Measurements from ENCODE around the gene ASIC5.

The ASIC5 gene

GRCh38 chr4:155866177-155866576, at the start of gene ASIC5:
Gene ASIC5 (minus strand): TSS chr4:155866277. CDS start chr4:155866226, 51 bp downstream.
- Histone ChIP-seq H3K9ac (ENCODE audit: low read length) (no peak within 1 kb of the TSS), H3K36me3 (ENCODE audit: control insufficient read depth, insufficient read depth, low read length) (no peaks in the 10 kb centered on the region), H3K9me3 (ENCODE audit: control insufficient read depth, low read length) (no peaks in the 10 kb centered on the region), H3K4me1 (ENCODE audit: control insufficient read depth, insufficient read depth, low read length) (no peaks in the 10 kb centered on the region), H3K4me3 (ENCODE audit: low read length) (no peak within 1 kb of the TSS), H3K27me3 (ENCODE audit: control insufficient read depth, insufficient read depth, low read length) (no peaks in the 10 kb centered on the region)

GRCh38 chr4:155914782-155915181, 48.7 kb upstream of the ASIC5 start:
- H3K9ac ChIP-seq (ENCODE audit: low read length): no peak overlapping the region
- H3K36me3 ChIP-seq (ENCODE audit: control insufficient read depth, insufficient read depth, low read length): no peaks in the 10 kb centered on the region

GRCh38 chr4:155911905-155912304, 45.8 kb upstream of the ASIC5 start:
- Histone ChIP-seq H3K4me3 (ENCODE audit: low read length) (no peak overlapping the region), H3K4me1 (ENCODE audit: control insufficient read depth, insufficient read depth, low read length) (no peaks in the 10 kb centered on the region), H3K27me3 (ENCODE audit: control insufficient read depth, insufficient read depth, low read length) (no peaks in the 10 kb centered on the region)

More at GRCh38 chr4:155914782-155915181, 48.7 kb upstream of the ASIC5 start:
- no peaks in the 10 kb centered on the region for H3K4me1 ChIP-seq (ENCODE audit: control insufficient read depth, insufficient read depth, low read length)
- no peaks in the 10 kb centered on the region for H3K27me3 ChIP-seq (ENCODE audit: control insufficient read depth, insufficient read depth, low read length)
- H3K4me3 ChIP-seq (ENCODE audit: low read length): no peak overlapping the region
- H3K9me3 ChIP-seq (ENCODE audit: control insufficient read depth, low read length): no peaks in the 10 kb centered on the region

GRCh38 chr4:155909615-155910226, 43.6 kb upstream of the ASIC5 start:
- H3K27me3 ChIP-seq (ENCODE audit: control insufficient read depth, insufficient read depth, low read length): no peaks in the 10 kb centered on the region
- H3K36me3 ChIP-seq (ENCODE audit: control insufficient read depth, insufficient read depth, low read length): no peaks in the 10 kb centered on the region
- no peaks in the 10 kb centered on the region for H3K4me1 ChIP-seq (ENCODE audit: control insufficient read depth, insufficient read depth, low read length)
- no peak overlapping the region for H3K9ac ChIP-seq (ENCODE audit: low read length)
- H3K4me3 ChIP-seq (ENCODE audit: low read length): no peak overlapping the region
- H3K9me3 ChIP-seq (ENCODE audit: control insufficient read depth, low read length): no peaks in the 10 kb centered on the region

More at GRCh38 chr4:155911905-155912304, 45.8 kb upstream of the ASIC5 start:
- no peak overlapping the region for H3K9ac ChIP-seq (ENCODE audit: low read length)
- H3K36me3 ChIP-seq (ENCODE audit: control insufficient read depth, insufficient read depth, low read length): no peaks in the 10 kb centered on the region
- no peaks in the 10 kb centered on the region for H3K9me3 ChIP-seq (ENCODE audit: control insufficient read depth, low read length)

- H3K36me3 ChIP-seq (ENCODE audit: control insufficient read depth, insufficient read depth, low read length): no peaks in the 10 kb centered on the region
- H3K9ac ChIP-seq (ENCODE audit: low read length): no peak overlapping the region
- no peaks in the 10 kb centered on the region for H3K4me1 ChIP-seq (ENCODE audit: control insufficient read depth, insufficient read depth, low read length)
- H3K4me3 ChIP-seq (ENCODE audit: low read length): no peak overlapping the region
- H3K27me3 ChIP-seq (ENCODE audit: control insufficient read depth, insufficient read depth, low read length): no peaks in the 10 kb centered on the region
- H3K9me3 ChIP-seq (ENCODE audit: control insufficient read depth, low read length): no peaks in the 10 kb centered on the region
Measured at GRCh38 chr4:155908187-155909139, 42.4 kb upstream of the ASIC5 start.

- Histone ChIP-seq H3K27me3 (ENCODE audit: control insufficient read depth, insufficient read depth, low read length) (no peaks in the 10 kb centered on the region), H3K9ac (ENCODE audit: low read length) (no peak overlapping the region), H3K4me1 (ENCODE audit: control insufficient read depth, insufficient read depth, low read length) (no peaks in the 10 kb centered on the region), H3K9me3 (ENCODE audit: control insufficient read depth, low read length) (no peaks in the 10 kb centered on the region), H3K4me3 (ENCODE audit: low read length) (no peak overlapping the region), H3K36me3 (ENCODE audit: control insufficient read depth, insufficient read depth, low read length) (no peaks in the 10 kb centered on the region)
Measured at GRCh38 chr4:155907556-155907955, 41.5 kb upstream of the ASIC5 start.

GRCh38 chr4:155906554-155907247, 40.6 kb upstream of the ASIC5 start:
- Histone ChIP-seq H3K4me1 (ENCODE audit: control insufficient read depth, insufficient read depth, low read length) (no peaks in the 10 kb centered on the region), H3K9me3 (ENCODE audit: control insufficient read depth, low read length) (no peaks in the 10 kb centered on the region), H3K36me3 (ENCODE audit: control insufficient read depth, insufficient read depth, low read length) (no peaks in the 10 kb centered on the region), H3K4me3 (ENCODE audit: low read length) (no peak overlapping the region), H3K9ac (ENCODE audit: low read length) (no peak overlapping the region), H3K27me3 (ENCODE audit: control insufficient read depth, insufficient read depth, low read length) (no peaks in the 10 kb centered on the region)

GRCh38 chr4:155904331-155904730, 38.3 kb upstream of the ASIC5 start:
- Histone ChIP-seq H3K9ac (ENCODE audit: low read length) (no peak overlapping the region), H3K36me3 (ENCODE audit: control insufficient read depth, insufficient read depth, low read length) (no peaks in the 10 kb centered on the region), H3K4me1 (ENCODE audit: control insufficient read depth, insufficient read depth, low read length) (no peaks in the 10 kb centered on the region), H3K4me3 (ENCODE audit: low read length) (no peak overlapping the region), H3K9me3 (ENCODE audit: control insufficient read depth, low read length) (no peaks in the 10 kb centered on the region), H3K27me3 (ENCODE audit: control insufficient read depth, insufficient read depth, low read length) (no peaks in the 10 kb centered on the region)

GRCh38 chr4:155903453-155903852, 37.4 kb upstream of the ASIC5 start, which contains the start of gene TDO2:
Gene TDO2 (plus strand): TSS chr4:155903696. CDS start chr4:155903759, 63 bp downstream.
- no peak within 1 kb of the TSS for H3K4me3 ChIP-seq (ENCODE audit: low read length)
- no peaks in the 10 kb centered on the region for H3K27me3 ChIP-seq (ENCODE audit: control insufficient read depth, insufficient read depth, low read length)
- no peaks in the 10 kb centered on the region for H3K9me3 ChIP-seq (ENCODE audit: control insufficient read depth, low read length)
- H3K9ac ChIP-seq (ENCODE audit: low read length): no peak within 1 kb of the TSS
- no peaks in the 10 kb centered on the region for H3K4me1 ChIP-seq (ENCODE audit: control insufficient read depth, insufficient read depth, low read length)
- H3K36me3 ChIP-seq (ENCODE audit: control insufficient read depth, insufficient read depth, low read length): no peaks in the 10 kb centered on the region

GRCh38 chr4:155901013-155901412, 34.9 kb upstream of the ASIC5 start:
- Histone ChIP-seq H3K36me3 (ENCODE audit: control insufficient read depth, insufficient read depth, low read length) (no peaks in the 10 kb centered on the region), H3K9ac (ENCODE audit: low read length) (no peak overlapping the region), H3K27me3 (ENCODE audit: control insufficient read depth, insufficient read depth, low read length) (no peaks in the 10 kb centered on the region), H3K4me1 (ENCODE audit: control insufficient read depth, insufficient read depth, low read length) (no peaks in the 10 kb centered on the region), H3K4me3 (ENCODE audit: low read length) (no peak overlapping the region), H3K9me3 (ENCODE audit: control insufficient read depth, low read length) (no peaks in the 10 kb centered on the region)

GRCh38 chr4:155900381-155900780, 34.3 kb upstream of the ASIC5 start:
- Histone ChIP-seq H3K4me3 (ENCODE audit: low read length) (no peak overlapping the region), H3K9me3 (ENCODE audit: control insufficient read depth, low read length) (no peaks in the 10 kb centered on the region), H3K27me3 (ENCODE audit: control insufficient read depth, insufficient read depth, low read length) (no peaks in the 10 kb centered on the region), H3K4me1 (ENCODE audit: control insufficient read depth, insufficient read depth, low read length) (no peaks in the 10 kb centered on the region), H3K9ac (ENCODE audit: low read length) (no peak overlapping the region), H3K36me3 (ENCODE audit: control insufficient read depth, insufficient read depth, low read length) (no peaks in the 10 kb centered on the region)

- no peaks in the 10 kb centered on the region for H3K4me1 ChIP-seq (ENCODE audit: control insufficient read depth, insufficient read depth, low read length)
- no peaks in the 10 kb centered on the region for H3K9me3 ChIP-seq (ENCODE audit: control insufficient read depth, low read length)
- H3K4me3 ChIP-seq (ENCODE audit: low read length): no peak overlapping the region
- H3K36me3 ChIP-seq (ENCODE audit: control insufficient read depth, insufficient read depth, low read length): no peaks in the 10 kb centered on the region
- no peak overlapping the region for H3K9ac ChIP-seq (ENCODE audit: low read length)
- no peaks in the 10 kb centered on the region for H3K27me3 ChIP-seq (ENCODE audit: control insufficient read depth, insufficient read depth, low read length)
Measured at GRCh38 chr4:155899891-155900290, 33.8 kb upstream of the ASIC5 start.

Data from mucosa of stomach (tissue), 1 donor.